Stimulated activated CD8-positive, alpha-beta memory T cell treated with anti-CD3 and anti-CD28 coated beads, Interleukin-7, amount 100 ng/mL, for 1 hour (primary cell): ENCODE measurements around the gene NUDT22.
A peak's percentile ranks its signal among the peaks of the same experiment; 100 is the strongest.

Experiments
- DNase-seq, 2 donors: peaks; one replicate each; pipeline ENCODE4 v3.0.0-alpha.2; 2020; ENCODE audit warnings: low read depth in 2 of 2

The NUDT22 gene

DNA sequence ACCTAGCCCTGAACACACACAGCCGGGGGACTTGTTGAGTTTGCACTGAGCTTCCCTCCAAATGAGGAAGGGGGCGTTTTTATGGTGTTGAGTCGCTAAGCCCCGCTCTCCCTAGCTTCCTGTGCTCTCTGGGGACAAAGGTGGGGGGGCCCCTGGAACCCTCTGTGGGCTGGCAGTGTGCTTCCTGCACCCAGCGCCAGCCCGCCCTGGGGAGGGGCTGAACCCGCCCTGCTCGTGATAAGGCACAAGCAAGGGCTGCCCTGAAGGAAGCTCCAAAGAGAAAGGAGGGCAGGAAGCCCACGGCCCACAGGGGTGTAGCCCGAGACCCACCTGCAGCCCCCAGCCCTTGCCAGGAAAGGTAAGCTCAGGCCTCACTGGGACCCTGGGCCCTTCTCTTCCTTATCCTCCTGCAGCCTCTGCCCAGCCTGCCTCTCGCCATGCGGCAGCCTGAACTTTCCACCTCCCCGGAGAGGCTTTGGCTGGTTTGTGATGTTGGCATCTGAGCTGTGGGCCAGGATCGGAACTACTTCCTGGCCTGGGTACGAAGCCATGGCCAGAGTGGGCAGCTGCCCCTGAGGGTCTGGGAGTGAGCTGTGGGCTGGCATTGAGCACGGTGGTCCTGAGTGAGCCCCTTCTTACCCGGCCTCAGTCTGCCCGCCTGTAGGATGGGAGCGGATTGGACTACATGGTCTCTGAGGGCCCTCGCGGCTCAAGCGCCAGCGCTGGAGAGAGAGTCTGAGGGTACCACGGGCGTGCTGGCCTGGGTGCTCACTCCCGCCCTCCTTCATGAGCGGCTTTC, 19.4 kb upstream of the NUDT22 start, which contains the start of gene FERMT3:
TSS of gene FERMT3 (plus strand) at position 265 of the 799 bp plus-strand sequence. CDS start 644 bp downstream, outside the sequence.
- no peak for DNase-seq

DNA sequence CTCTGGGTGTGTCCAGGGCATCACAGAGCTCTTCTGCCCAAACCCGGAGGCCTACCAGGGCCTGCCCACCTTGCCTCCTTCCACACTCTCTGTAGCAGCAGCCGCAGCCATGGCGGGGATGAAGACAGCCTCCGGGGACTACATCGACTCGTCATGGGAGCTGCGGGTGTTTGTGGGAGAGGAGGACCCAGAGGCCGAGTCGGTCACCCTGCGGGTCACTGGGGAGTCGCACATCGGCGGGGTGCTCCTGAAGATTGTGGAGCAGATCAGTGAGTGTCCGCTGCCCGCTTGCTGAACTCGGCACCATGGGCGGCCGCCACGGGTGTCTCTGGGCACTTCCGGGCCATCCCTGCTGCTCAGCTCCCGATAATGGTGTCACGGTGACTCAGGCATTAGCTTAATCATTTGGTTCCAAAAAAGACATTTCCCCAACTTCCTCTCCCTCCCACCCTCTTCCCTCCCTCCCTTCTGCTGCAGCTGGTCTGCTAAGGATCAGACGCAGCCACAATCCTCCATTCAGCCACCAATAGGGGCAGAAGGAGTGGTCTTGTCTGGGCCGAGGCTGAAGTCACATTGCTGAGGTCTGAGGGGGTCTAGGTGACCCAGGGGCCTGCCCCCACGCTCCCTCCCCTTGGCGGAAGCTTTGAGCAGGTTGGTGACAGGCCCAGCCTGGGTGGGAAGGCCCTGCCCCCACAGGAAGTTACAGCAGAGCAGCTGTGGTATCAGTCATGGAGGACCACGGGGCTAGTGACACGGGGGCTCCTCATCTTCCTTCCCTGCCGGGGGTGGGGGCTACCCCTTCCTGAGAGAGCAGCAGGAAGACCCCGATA, 18.6 kb upstream of the NUDT22 start:
- DNase-seq, result peak; percentile 54 to 60

DNA sequence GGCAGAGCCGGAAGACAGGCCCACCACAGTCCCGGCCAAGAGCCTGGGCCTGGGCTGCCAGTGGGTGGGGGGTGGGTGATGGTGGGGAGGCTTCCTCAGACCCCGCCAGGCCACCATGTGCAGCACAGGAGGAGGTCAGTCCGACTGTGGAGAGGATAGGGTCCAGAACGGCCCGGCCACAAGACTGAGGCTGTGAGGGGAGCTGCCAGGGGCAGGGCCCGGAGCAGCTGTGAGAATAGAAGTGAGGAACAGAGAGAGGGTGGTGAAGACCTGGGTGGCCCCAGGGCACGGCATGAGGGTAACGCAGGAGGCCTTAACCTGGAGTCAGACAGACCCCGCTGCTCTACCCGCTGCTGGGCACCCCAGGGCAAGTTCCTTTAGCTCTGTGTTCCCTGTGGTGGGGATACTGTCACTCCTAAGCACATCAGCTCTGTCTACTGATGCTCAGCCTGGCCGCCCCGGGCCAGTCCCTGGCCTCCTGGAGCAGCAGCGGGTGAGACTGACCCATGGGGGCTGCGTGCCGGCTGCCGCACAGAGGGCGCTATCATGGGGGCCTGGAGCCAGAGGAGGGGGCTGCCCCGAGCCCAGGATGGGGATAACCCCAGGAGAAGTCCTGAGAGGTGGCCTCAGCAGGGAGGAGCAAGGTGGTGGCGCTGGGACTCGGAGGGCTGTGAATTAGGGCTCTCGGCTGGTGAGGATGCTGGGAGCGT, 17.8 kb upstream of the NUDT22 start:
- DNase-seq, result no peak

DNA sequence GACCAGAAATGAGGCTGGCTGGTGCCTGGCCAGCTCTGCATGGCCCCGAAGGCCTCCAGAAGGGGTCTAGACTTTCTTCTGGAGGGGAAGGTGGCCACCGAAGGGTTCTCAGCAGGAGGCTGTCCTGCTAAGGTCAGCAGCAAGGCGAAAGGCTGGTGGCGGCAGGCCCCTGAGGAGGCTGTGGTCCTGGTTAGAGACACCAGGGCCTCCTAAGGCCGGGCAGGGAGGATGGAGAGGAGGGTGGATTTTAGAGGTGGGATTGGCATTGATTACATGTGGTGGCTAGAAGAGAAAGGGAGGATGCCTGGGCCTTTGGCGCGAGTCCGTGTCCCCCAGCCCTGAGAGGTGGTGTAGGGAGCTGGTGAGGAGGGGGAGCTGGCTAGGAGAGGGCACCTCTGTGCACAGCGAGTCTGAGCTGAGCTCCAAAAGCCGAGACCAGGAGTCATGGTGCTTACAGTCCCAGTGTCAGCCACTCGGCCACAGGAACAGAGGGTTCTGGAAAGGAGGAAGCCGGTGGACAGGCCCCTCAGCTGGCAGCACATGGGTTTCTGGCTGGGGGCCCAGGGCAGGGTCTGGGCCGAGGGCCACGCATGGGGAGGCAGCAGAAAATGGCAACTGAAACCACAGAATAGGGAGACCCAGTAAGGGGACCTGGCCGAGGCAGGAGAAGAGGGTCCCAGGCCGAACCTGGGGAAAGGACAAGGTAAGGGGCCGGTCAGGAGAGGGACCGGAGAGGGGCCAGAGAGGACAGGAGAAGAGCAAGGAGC, 17.1 kb upstream of the NUDT22 start:
- no peak for DNase-seq

DNA sequence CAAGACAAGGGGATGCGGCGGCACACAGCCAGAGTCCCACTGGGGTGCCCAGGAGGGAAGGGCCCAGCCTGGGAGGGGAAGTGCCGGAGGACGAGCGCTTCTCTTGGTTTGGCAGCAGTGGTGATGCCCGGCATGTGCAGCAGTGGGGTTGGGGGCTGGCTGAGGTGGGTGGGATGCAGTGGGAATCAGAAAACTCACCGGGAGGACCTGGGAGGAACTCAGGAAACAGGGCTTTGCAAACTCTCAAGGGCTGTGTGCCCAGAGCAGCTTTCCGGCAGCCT, 16.6 kb upstream of the NUDT22 start:
- DNase-seq, result no peak

DNA sequence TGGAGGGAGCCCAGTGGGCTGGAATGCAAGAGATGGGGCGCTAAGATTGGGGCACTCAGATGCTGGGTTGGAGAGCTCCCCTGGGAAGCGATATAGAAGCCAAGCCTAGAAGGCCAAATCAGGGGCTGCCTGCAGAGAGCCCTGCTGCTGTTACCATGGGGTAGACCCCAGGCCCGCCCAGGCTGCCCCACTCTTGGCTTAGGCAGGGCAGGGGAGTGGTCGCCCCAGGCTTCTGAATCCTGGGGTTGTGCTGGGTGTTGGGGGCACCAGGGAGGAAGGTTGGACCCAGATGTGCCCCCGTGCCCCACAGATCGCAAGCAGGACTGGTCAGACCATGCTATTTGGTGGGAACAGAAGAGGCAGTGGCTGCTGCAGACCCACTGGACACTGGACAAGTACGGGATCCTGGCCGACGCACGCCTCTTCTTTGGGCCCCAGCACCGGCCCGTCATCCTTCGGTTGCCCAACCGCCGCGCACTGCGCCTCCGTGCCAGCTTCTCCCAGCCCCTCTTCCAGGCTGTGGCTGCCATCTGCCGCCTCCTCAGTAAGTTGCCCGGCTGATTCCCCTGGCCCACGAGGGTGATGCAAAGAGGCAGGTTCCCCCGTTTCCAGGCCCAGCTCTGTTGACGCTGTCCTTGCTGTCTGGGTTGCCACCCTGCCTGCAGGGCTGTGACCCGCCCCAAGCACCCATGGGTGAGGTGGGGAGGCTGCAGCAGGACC, 15.6 kb upstream of the NUDT22 start:
- DNase-seq, result no peak

DNA sequence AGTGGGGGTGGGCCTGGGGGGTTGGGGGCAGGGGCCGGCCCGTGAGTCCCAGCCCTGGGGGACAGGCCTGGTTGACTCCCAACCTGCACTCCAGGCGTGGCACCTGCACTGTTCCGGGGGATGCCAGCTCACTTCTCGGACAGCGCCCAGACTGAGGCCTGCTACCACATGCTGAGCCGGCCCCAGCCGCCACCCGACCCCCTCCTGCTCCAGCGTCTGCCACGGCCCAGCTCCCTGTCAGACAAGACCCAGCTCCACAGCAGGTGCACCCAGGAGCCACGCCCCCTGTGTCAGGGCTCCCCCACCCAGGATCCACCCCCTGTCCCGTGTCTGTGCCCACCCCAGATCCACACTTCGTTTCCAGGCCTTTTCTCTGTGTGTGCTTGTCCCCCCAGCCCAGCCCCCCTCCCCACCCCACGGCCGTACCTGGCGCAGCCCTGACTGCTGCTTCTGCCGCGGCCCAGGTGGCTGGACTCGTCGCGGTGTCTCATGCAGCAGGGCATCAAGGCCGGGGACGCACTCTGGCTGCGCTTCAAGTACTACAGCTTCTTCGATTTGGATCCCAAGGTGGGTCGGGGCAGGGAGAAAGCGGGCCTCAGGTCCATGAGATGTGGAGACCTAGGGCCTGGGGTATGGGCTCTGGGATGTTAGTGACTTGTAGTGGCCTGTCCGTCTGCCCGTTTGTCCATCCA, 14.7 kb upstream of the NUDT22 start:
- no peak for DNase-seq

DNA sequence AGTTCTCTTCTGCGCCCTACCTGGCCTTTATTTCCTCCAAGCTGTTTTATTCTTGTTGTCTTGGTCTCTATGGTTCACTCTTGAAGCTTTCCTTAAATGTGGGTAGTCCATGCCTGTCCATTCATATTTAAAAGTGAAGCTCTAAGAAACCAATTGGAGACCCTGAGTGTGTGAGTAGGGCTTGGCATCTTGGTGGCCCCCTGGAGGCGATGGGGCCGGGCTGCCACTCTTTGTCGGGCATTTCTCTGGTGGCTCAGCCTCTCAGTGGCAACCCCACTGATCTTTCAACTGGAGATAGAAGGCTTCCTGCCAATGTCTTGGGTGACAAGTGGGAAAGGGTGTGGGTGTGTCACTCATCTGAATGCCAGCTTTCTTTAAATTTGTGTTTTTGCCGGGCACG, 9.2 kb upstream of the NUDT22 start:
- no peak for DNase-seq

DNA sequence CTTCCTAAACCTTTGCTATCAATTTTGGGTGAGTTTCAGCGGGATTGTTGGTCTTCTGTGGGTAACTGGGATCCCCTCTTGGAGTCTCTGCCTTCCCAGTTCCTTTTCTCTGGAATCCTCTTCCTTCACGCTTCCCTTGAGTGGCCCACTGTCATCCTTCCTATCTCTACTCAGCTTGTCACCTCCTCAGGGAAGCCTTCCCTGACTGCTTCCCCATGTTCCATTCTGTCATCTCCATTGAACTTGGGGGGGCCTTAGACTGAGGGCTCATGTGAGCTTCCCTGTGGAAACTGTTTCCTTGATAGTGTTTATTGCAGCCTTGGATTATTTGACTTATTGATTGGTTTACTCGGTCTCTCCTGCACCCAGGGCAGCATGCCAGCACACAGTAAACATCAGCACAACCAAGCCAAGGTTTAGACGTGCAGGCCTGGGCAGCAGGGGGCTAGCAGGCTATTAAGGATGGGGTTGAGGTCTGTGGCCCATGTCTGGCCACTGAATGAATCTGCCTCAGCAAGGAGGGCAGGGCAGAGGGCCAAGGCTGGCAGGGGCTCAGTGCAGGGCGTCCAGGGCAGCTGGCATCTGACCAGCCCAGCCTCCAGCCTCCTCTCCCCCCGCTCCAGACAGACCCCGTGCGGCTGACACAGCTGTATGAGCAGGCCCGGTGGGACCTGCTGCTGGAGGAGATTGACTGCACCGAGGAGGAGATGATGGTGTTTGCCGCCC, 7.3 kb upstream of the NUDT22 start:
- no peak for DNase-seq

DNA sequence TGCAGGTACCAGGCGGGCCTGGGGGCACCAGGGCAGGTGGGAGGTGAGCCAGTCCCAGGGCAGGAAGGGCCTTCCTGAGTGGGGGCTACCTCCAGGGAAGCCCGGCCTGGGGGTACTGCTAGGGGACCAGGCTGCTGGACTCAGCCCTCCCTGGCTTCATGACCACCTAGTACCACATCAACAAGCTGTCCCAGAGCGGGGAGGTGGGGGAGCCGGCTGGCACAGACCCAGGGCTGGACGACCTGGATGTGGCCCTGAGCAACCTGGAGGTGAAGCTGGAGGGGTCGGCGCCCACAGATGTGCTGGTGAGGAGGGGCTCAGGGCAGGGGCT, 6.8 kb upstream of the NUDT22 start:
- DNase-seq, result no peak

DNA sequence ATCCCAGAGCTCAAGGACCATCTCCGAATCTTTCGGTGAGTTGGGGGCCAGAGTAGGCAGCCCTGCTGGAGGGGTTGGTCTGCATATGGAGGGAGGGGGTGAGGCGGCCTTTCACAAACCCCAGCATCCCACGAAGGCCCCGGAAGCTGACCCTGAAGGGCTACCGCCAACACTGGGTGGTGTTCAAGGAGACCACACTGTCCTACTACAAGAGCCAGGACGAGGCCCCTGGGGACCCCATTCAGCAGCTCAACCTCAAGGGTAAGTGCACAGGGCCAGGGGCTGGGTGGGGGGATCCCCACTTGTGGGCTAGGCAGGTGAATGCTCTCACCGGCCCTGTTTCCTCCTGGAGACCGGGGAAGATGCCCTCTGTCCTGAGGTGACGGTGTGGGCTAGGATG, 6.3 kb upstream of the NUDT22 start:
- DNase-seq, result no peak

DNA sequence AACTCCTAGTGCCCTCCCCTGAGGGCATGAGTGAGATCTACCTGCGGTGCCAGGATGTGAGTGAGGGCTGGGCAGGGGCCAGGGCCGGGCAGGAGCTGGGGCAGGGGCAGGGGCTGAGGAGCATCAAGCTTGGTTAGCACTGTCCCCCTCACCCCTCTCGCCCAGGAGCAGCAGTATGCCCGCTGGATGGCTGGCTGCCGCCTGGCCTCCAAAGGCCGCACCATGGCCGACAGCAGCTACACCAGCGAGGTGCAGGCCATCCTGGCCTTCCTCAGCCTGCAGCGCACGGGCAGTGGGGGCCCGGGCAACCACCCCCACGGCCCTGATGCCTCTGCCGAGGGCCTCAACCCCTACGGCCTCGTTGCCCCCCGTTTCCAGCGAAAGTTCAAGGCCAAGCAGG, 5.8 kb upstream of the NUDT22 start:
- no peak for DNase-seq

DNA sequence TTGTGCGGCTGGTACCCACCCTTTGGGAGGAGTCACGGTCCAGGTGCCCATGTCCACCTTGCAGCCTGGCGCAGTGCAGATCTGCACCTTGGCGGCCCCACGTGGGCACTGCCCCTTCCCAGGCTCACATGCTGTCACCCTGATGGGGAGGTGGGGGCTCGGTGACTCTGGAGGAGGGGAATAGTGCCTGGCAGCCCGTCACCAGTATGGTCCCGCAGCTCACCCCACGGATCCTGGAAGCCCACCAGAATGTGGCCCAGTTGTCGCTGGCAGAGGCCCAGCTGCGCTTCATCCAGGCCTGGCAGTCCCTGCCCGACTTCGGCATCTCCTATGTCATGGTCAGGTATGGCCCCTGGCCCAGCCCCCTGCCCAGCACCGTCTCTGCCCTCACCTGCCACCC, 5.3 kb upstream of the NUDT22 start:
- DNase-seq, result no peak

DNA sequence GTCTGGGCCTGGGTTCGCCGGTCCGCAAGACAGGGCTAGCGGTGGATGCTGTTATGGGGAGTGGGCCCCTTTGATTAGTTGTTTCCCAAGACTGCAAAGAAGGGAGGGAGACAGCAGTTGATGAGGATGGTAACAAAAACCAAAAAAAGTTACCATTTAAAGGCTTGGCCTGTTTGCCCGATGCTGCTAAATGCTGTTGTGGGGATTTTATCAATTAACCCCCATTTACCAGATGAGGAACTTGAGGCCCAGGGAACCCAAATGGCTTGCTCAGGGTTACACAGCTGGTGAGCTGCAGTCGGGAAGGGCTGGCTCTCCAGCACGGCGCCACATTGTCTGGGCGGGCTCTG, 3.4 kb upstream of the NUDT22 start:
- DNase-seq, result no peak

DNA sequence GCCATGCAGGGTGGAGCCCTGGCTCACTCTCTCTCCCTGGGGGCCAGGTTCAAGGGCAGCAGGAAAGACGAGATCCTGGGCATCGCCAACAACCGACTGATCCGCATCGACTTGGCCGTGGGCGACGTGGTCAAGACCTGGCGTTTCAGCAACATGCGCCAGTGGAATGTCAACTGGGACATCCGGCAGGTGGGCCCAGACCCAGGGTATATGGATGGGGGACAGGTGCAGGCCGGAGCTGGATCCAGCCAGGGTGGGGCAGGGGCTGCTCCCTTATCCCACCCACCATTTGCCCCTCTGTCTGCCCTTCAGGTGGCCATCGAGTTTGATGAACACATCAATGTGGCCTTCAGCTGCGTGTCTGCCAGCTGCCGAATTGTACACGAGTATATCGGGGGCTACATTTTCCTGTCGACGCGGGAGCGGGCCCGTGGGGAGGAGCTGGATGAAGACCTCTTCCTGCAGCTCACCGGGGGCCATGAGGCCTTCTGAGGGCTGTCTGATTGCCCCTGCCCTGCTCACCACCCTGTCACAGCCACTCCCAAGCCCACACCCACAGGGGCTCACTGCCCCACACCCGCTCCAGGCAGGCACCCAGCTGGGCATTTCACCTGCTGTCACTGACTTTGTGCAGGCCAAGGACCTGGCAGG, 2.9 kb upstream of the NUDT22 start:
- DNase-seq, result no peak

DNA sequence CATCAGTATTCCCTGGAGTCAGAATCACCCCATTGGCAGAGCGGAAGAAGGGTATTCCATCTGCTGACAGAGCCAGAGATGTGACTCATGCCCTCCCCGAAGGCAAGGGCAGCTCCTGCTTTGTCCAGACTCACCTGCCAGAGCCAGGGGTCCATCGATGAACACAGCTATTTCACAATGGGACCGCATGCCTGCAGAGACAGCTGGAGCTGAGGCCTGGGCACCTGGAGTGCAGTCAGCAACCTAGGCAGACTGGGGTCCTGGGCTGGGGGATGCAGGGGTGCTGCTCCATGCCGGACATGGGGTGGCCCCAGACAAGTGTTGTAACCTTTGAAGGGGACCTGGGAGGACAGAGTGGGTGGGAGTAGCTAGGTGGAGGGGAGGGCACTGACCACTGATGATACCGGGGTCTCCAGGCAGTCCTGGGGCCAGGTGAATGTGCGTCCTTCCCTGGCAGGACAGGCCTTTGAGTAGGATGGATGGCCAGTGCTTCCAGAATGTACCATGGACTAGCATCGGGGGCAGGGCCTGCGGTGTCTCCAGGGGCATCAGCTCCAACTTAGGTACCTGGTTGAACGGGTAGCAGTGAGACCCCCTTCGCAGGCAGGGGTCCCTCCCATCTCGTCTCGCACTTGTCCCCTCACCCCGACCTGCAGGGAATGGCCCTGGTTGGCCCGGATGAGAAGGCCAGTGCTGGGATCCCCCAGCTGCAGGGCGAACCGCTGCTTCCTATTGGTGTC, 1.8 kb upstream of the NUDT22 start:
- no peak for DNase-seq

DNA sequence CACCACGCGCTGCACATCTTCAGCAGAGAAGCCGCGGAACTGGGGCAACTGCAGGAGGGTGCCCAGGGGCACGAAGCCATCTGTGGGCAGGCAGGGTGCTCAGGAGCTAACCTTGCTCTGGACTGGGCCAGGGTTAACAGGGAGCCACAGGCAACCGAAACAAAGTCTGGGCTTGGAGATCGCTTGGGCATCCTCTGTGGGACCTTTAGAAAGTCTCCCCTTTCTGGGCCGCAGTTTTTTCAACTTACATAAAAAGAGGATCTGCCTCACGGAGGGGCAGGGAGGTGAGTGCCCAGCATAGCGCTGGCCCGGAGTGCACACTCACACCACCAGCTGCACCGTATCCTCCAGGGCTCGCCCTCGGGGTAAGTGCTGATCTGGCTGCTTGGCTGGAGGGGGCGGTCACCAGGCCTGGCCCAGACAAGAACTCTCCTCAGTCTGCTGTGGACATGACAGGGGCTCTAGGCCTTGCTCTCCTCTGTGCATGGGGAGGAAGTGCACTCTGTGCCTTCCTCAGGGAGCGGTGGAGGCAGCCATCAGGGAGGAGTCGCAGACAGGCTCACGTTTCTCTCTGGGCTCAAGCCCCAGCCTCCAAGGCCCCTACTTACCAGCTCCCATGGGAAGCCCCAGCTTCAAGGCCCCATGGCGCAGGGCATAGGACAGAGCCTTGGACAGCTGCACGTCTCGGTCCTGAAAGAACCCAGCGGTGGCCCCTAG, 1.0 kb upstream of the NUDT22 start:
- DNase-seq, result no peak

DNA sequence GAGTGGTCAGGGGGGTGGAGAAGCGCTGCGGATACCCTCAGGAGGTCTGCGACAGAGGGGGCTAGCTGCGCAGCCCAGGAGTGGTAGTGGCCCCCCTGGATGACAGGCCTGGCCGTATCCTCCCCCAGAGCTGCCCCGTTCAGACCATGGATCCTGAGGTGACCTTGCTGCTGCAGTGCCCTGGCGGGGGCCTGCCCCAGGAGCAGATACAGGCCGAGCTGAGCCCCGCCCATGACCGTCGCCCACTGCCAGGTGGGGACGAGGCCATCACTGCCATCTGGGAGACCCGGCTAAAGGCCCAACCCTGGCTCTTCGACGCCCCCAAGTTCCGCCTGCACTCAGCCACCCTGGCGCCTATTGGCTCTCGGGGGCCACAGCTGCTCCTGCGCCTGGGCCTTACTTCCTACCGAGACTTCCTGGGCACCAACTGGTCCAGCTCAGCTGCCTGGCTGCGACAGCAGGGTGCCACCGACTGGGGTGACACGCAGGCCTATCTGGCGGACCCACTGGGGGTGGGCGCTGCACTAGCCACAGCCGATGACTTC, 505 bp downstream of the NUDT22 start:
- no peak for DNase-seq
